AG10803 (cell line): Measurements from ENCODE around the gene PDIK1L.

Source experiments
- DNase-seq: peaks from one replicate; pipeline ENCODE4 v3.0.0; 2010; ENCODE audit warnings: low read depth
- H3K4me3 ChIP-seq: 2 replicates; pipeline ENCODE4 v1.5.1; 2011; ENCODE audit warnings: mild to moderate bottlenecking, low read length, control low read depth
- TF ChIP-seq, protein P1 (sequence below): conservative IDR thresholded peaks from 2 replicates; pipeline ENCODE4 v1.5.1; 2011; ENCODE audit warnings: mild to moderate bottlenecking, low read length, control low read depth, inconsistent platforms

PDIK1L gene

GRCh38 chr1:26109229-26110164 lies 2.1 kb upstream of the PDIK1L start:
- H3K4me3 ChIP-seq = no peak overlapping the region
- TF ChIP-seq, protein P1, sequence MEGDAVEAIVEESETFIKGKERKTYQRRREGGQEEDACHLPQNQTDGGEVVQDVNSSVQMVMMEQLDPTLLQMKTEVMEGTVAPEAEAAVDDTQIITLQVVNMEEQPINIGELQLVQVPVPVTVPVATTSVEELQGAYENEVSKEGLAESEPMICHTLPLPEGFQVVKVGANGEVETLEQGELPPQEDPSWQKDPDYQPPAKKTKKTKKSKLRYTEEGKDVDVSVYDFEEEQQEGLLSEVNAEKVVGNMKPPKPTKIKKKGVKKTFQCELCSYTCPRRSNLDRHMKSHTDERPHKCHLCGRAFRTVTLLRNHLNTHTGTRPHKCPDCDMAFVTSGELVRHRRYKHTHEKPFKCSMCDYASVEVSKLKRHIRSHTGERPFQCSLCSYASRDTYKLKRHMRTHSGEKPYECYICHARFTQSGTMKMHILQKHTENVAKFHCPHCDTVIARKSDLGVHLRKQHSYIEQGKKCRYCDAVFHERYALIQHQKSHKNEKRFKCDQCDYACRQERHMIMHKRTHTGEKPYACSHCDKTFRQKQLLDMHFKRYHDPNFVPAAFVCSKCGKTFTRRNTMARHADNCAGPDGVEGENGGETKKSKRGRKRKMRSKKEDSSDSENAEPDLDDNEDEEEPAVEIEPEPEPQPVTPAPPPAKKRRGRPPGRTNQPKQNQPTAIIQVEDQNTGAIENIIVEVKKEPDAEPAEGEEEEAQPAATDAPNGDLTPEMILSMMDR = no peak
- DNase-seq = no peak

DNA sequence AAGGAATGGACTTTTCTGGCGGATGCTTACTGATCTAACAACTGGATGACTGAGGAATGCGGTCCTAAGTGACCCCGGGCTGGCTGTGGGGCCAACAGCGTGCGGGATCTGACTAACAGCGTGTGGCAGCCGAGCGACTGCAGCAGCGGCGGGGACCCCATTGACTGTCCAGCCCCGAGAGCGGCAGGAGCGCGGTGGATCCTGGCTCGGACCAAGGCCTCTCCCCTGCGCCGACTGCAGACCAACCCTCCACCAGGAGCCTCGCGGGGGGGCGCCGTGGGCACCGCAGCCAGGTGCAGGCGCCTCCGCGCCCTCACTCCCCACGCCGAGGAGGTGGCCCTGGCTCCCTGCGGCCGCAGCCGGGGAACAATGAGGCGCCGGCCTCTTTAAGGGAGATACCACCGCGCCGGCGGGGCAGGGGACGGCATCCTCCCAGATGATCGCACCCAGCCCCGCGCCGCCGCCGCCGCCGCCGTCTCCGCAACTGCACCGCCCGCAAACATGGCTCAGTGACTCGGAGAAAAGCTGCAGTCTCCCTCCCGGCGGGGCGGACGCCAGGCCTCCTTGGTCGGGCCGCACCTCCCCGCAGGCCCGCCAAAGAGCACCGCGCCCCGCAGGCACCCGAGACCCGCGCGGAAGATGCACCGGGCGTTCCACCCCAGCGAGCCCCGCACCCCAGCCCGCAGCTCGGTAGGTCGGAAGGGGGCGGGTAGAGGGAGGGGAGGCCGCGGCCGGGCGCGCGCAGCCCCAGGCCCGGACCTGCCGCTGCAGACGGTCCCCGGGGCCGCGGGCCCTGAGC lies 694 bp upstream of the PDIK1L start:
- TF ChIP-seq, protein P1 = no peak

GRCh38 chr1:26112407-26112775 lies 767 bp downstream of the PDIK1L start:
- H3K4me3 ChIP-seq = peak overlapping the region; percentile 99
- no peak for DNase-seq
- TF ChIP-seq, protein P1 = no peak

More for the DNA sequence above, 694 bp upstream of the PDIK1L start:
- H3K4me3 ChIP-seq = peak overlapping the region; percentile 69
- DNase-seq = peak; percentile 65

- DNase-seq = no peak
- TF ChIP-seq, protein P1 = no peak
- no peak overlapping the region for H3K4me3 ChIP-seq
These were observed 2.7 kb downstream of the PDIK1L start for GRCh38 chr1:26114165-26114927.

DNA sequence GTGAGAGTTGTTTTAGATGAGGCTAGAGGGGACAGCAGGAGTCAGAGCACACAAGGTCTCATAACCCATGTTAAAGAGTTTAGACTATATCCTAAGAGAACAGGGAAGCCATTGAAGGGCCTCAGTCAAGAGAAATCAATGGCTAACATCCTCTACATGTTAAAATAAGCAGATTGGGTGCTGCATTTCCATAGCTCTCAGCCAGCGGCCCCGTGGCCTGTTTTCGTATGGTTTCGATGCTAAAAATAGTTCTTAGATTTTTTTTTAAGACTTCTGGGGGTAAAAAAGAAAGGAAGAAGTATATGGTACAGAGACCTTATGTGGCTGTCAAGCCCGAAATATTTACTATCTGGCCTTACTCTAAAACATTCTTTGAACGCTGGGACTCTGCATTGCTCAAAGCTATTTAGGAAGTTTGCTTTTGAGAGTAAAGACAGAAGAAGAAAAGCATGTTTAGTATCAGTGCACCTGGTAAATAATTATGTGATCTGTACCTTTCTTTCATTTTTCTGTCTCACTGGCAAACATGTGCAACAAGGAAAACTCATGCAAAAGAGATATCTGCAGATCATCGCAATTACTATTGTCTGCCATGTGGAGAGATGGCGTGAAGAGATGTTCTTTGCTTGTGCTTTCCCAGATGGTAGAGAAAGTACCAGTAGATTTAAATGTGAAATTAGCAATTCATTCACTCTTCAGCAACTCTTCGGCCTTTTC lies 8.4 kb downstream of the PDIK1L start:
- DNase-seq = no peak
- H3K4me3 ChIP-seq = no peak overlapping the region
- TF ChIP-seq, protein P1 = no peak
